Body of pancreas (tissue), 4 donors: ENCODE data around the gene COL5A1.

Experiments used
- CTCF ChIP-seq, 7 experiments: fragments of 450-650 bp in 4 of 7; fragments of 200-600 bp in 3 of 7; sonication (generic) in 3 of 7; IDR thresholded peaks; one replicate each; pipeline ENCODE4 v1.5.1; 2016 to 2019; ENCODE audit warnings: antibody characterized with exemption in 7 of 7
- POLR2A ChIP-seq, 3 donors: fragments of 450-650 bp; IDR thresholded peaks; one replicate each; pipeline ENCODE4 v1.6.1; 2016; ENCODE audit warnings: antibody characterized with exemption in 3 of 3, mild to moderate bottlenecking in 2 of 3

- no peak for TF ChIP-seq CTCF (IDR thresholded peaks at IDR 0.05)
- TF ChIP-seq POLR2A (IDR thresholded peaks at IDR 0.05), result no peak
Measured at GRCh38 chr9:134724912-134725604, 83.5 kb downstream of the COL5A1 start.
